ENCODE measurements around the gene PPP2R2D. TPM values are rescaled to one million over a fixed set of nuclear protein-coding genes. Genes with fewer than 3 reads are reported as not detected.

The PPP2R2D gene
- total RNA-seq, 1 experiment from 2014 or later = 41.0 TPM

DNA sequence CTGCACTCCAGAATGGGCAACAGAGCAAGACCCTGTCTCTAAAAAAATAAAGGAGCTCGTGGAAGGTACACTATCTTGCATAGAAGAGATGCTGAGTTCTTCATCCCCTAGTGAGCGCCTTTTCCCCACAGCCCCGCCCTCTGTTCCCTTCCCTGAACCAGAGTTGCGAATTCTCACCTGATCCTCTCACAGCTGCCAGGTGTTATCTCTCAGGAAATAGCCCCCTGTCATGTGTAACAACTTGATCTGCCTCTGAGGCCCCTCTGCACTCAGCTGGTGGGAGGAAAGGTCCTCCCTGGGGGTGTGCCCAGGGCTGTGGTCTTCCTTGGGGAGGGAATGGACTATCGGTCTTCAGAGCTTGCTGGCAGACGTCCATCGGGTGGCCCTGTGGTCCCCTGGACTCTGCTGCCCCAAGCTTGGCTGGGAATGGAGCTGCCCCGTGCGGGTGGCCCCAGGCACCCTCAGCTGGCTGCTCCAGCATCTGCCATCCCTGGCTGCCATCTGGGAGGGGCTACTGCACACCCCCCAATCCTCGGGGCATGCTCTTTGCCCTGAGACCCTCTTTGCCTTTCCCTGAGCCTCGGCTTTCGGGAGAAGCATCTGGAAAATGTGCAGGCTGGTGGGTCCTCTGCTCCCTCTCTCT is 102.6 kb downstream of the PPP2R2D start:
- intact Hi-C loops (cut with micrococcal nuclease; ENCODE audit: unreplicated experiment) (no loop called here), in situ Hi-C loops (cut with HindIII; ENCODE audit: low pct_unique_long_range_greater_than_20kb, low sequenced_read_pairs) (no loop called here)
- no peak for ATAC-seq
- ChIA-PET CTCF (no interaction called here), POLR2A (no interaction called here)
- BruUV-seq (replicated peaks) = no TSS peak
- Histone ChIP-seq H3K4me1 (ENCODE audit: control insufficient read depth, insufficient read depth, low read length) (no peaks in the 10 kb centered on the region), H3K36me3 (ENCODE audit: control insufficient read depth, insufficient read depth, low read length) (no peaks in the 10 kb centered on the region), H3K27ac (ENCODE audit: low read length) (no peak overlapping the region), H3K9me3 (ENCODE audit: control insufficient read depth, insufficient read depth, low read depth, low read length) (no peaks in the 10 kb centered on the region), H3K27me3 (ENCODE audit: control insufficient read depth, insufficient read depth, low read length) (no peaks in the 10 kb centered on the region), H3K4me3 (ENCODE audit: low read depth in 2 of 2, low read length in 2 of 2) (no peak overlapping the region)
- no peak for TF ChIP-seq POLR2AphosphoS5 (IDR thresholded peaks at IDR 0.05; ENCODE audit: low read depth, low read length)
- no peak for DNase-seq (ENCODE audit: low read depth, low spot score)

- ChIA-PET POLR2A (no interaction called here), CTCF (no interaction called here)
- in situ Hi-C loops (cut with HindIII; ENCODE audit: low pct_unique_long_range_greater_than_20kb, low sequenced_read_pairs) = no loop called here
- no peaks in the 10 kb centered on the region for H3K27me3 ChIP-seq (ENCODE audit: control insufficient read depth, insufficient read depth, low read length)
- H3K9me3 ChIP-seq (ENCODE audit: control insufficient read depth, insufficient read depth, low read depth, low read length) = no peaks in the 10 kb centered on the region
- ATAC-seq (no peak), DNase-seq (ENCODE audit: low read depth, low spot score) (no peak)
- H3K4me3 ChIP-seq (ENCODE audit: low read depth in 2 of 2, low read length in 2 of 2) = no peak overlapping the region
- intact Hi-C loops (cut with micrococcal nuclease; ENCODE audit: unreplicated experiment) = no loop called here
- no peaks in the 10 kb centered on the region for H3K36me3 ChIP-seq (ENCODE audit: control insufficient read depth, insufficient read depth, low read length)
- no peak overlapping the region for H3K27ac ChIP-seq (ENCODE audit: low read length)
- H3K4me1 ChIP-seq (ENCODE audit: control insufficient read depth, insufficient read depth, low read length) = no peaks in the 10 kb centered on the region
- no TSS peak for BruUV-seq (replicated peaks)
- TF ChIP-seq POLR2AphosphoS5 (IDR thresholded peaks at IDR 0.05; ENCODE audit: low read depth, low read length) (no peak), TCF7L2 (IDR thresholded peaks at IDR 0.05; ENCODE audit: low read depth, low read length) (no peak), SIN3A (IDR thresholded peaks at IDR 0.05; ENCODE audit: borderline replicate concordance, insufficient read depth, low read depth, low read length) (no peak), REST (IDR thresholded peaks at IDR 0.05; ENCODE audit: insufficient read depth in 1 of 2, low read depth in 2 of 2, low read length in 1 of 2) (no peak)
- TF ChIP-seq, protein P1, sequence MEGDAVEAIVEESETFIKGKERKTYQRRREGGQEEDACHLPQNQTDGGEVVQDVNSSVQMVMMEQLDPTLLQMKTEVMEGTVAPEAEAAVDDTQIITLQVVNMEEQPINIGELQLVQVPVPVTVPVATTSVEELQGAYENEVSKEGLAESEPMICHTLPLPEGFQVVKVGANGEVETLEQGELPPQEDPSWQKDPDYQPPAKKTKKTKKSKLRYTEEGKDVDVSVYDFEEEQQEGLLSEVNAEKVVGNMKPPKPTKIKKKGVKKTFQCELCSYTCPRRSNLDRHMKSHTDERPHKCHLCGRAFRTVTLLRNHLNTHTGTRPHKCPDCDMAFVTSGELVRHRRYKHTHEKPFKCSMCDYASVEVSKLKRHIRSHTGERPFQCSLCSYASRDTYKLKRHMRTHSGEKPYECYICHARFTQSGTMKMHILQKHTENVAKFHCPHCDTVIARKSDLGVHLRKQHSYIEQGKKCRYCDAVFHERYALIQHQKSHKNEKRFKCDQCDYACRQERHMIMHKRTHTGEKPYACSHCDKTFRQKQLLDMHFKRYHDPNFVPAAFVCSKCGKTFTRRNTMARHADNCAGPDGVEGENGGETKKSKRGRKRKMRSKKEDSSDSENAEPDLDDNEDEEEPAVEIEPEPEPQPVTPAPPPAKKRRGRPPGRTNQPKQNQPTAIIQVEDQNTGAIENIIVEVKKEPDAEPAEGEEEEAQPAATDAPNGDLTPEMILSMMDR (IDR thresholded peaks at IDR 0.05) = no peak
Measured at GRCh38 chr10:132004052-132004451, 103.2 kb downstream of the PPP2R2D start.

- TF ChIP-seq TCF7L2 (IDR thresholded peaks at IDR 0.05; ENCODE audit: low read depth, low read length) (no peak), SIN3A (IDR thresholded peaks at IDR 0.05; ENCODE audit: borderline replicate concordance, insufficient read depth, low read depth, low read length) (no peak), POLR2AphosphoS5 (IDR thresholded peaks at IDR 0.05; ENCODE audit: low read depth, low read length) (no peak), REST (IDR thresholded peaks at IDR 0.05; ENCODE audit: insufficient read depth in 1 of 2, low read depth in 2 of 2, low read length in 1 of 2) (no peak)
- TF ChIP-seq, protein P1 (IDR thresholded peaks at IDR 0.05) = no peak
- Histone ChIP-seq H3K36me3 (ENCODE audit: control insufficient read depth, insufficient read depth, low read length) (no peaks in the 10 kb centered on the region), H3K4me3 (ENCODE audit: low read depth in 2 of 2, low read length in 2 of 2) (no peak overlapping the region), H3K27me3 (ENCODE audit: control insufficient read depth, insufficient read depth, low read length) (peaks cover 4% of the 10 kb centered on the region), H3K9me3 (ENCODE audit: control insufficient read depth, insufficient read depth, low read depth, low read length) (no peaks in the 10 kb centered on the region), H3K27ac (ENCODE audit: low read length) (no peak overlapping the region), H3K4me1 (ENCODE audit: control insufficient read depth, insufficient read depth, low read length) (no peaks in the 10 kb centered on the region)
- no TSS peak for BruUV-seq (replicated peaks)
- DNase-seq (ENCODE audit: low read depth, low spot score) (no peak), ATAC-seq (no peak)
- POLR2A ChIA-PET = no interaction called here
- intact Hi-C loops (cut with micrococcal nuclease; ENCODE audit: unreplicated experiment) (no loop called here), in situ Hi-C loops (cut with HindIII; ENCODE audit: low pct_unique_long_range_greater_than_20kb, low sequenced_read_pairs) (no loop called here)
- CTCF ChIA-PET = no interaction called here
Measured at GRCh38 chr10:132005147-132005546, 104.3 kb downstream of the PPP2R2D start.
